PC-3 (cell line): ENCODE measurements around the gene KCNG4.

Experiments
- EZH2 ChIP-seq: fragments of 300-600 bp; sonication (generic); IDR thresholded peaks from one replicate; pipeline ENCODE4 v1.6.1; 2017; ENCODE audit warnings: antibody characterized with exemption, mild to moderate bottlenecking, low read length; ENCODE audit not compliant: unreplicated experiment
- EZH2phosphoT487 ChIP-seq: fragments of 300-600 bp; sonication (generic); IDR thresholded peaks from 2 replicates; pipeline ENCODE4 v1.6.1; 2018; ENCODE audit warnings: mild to moderate bottlenecking, antibody characterized with exemption, low read length, borderline replicate concordance
- TF ChIP-seq, protein P1 (sequence below): fragments of 300-600 bp; sonication (generic); conservative IDR thresholded peaks from 2 replicates; pipeline ENCODE4 v1.5.1; 2017; ENCODE audit warnings: antibody characterized with exemption, low read depth, mild to moderate bottlenecking, low read length

DNA sequence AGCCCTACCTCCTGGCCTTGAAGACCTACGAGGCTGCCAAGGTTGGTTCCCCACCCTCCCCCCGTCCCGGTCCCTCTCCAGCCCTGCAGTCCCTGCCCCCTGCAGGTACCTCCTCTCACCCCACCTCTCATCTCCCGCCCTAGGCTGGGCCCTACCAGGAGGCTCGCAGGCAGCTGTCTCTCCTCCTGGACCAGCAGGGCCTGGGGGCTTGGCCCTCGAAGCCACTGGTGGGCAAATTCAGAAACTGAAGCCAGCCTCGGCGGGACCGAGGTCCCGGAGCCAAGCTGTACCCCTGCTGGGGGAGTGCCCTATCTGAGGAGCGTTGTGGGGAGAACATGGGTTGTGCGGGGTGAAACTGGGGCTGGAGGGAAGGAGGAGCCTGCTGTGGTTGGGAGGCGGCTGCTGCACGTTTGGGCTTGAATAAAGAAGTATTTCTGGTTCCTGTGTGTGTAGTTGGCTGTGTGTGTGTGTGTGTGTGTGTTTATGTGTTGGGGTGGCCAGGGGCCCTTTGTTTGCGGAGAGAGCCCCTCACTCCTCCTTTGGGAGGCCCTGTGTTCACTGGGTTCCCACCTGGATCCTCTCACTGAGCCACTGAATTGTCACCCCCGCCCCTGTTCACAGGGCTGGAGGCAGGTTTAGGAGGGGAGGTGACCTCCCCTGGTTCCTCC, 43.0 kb downstream of the KCNG4 start:
- TF ChIP-seq, protein P1, sequence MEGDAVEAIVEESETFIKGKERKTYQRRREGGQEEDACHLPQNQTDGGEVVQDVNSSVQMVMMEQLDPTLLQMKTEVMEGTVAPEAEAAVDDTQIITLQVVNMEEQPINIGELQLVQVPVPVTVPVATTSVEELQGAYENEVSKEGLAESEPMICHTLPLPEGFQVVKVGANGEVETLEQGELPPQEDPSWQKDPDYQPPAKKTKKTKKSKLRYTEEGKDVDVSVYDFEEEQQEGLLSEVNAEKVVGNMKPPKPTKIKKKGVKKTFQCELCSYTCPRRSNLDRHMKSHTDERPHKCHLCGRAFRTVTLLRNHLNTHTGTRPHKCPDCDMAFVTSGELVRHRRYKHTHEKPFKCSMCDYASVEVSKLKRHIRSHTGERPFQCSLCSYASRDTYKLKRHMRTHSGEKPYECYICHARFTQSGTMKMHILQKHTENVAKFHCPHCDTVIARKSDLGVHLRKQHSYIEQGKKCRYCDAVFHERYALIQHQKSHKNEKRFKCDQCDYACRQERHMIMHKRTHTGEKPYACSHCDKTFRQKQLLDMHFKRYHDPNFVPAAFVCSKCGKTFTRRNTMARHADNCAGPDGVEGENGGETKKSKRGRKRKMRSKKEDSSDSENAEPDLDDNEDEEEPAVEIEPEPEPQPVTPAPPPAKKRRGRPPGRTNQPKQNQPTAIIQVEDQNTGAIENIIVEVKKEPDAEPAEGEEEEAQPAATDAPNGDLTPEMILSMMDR = no peak
- TF ChIP-seq EZH2 (no peak), EZH2phosphoT487 (no peak)
